A549 treated with AZD2906 at 1 μM for 4 hours (cell line): ENCODE measurements around the gene BTBD6. TPM values are rescaled to one million over a fixed set of nuclear protein-coding genes. Genes with fewer than 3 reads are reported as not detected.

Experiments
- total RNA-seq: library from RNA; stranded (reverse); fragments of 200-300 nt; extraction: Qiagen RNA extraction; gene quantifications from 5 replicates; pipeline ENCODE4 v1.2.3, GENCODE V29; 2022

Gene BTBD6
- 31.1 to 45.1 TPM (median 41.8 TPM) in 5 replicates for total RNA-seq

DNA sequence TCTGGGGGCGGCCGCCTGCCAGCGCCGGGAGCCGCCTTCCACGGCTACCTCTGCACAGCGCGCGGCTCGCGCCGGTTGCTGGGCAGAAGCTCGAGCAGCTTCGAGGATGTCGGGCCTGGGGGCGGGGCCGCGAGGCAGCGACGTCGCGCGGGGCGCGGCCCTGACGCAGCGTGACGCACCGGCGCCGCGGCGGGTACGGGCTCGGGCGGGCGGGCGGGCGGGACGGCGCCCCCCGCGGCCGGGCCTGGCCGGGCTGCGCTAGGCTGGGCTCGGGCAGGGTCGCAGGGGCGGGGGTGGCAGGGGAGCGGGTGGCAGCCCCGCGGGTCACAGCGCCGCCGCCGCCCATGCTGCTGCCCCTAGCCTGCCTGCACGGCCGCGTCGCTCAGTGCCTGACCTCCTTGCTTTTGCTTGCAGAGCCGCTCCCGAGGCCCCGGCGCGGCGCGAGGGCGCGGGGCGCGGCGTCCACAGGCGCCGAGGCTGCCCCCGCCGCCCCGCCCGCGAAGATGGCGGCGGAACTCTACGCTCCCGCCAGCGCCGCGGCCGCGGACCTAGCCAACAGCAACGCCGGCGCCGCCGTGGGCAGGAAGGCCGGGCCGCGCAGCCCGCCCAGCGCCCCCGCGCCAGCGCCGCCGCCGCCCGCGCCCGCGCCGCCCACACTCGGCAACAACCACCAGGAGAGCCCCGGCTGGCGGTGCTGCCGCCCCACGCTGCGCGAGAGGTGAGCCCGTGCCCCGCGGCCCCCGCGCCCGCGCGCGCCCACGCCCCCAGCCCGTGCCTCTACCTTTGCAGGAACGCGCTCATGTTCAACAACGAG is at the start of gene BTBD6:
TSS of gene BTBD6 (plus strand) at position 166 of the 814 bp plus-strand sequence. CDS start at position 345, 179 bp downstream.

Other genes with a start within 250 kb of the BTBD6 start
- gene CDCA4, start 227.4 kb upstream of the BTBD6 start, total RNA-seq: 43.4 to 49.6 TPM (median 45.2 TPM) in 5 replicates
- gene GPR132, start 183.1 kb upstream of the BTBD6 start, total RNA-seq: 0.40 to 0.68 TPM (median 0.55 TPM) in 5 replicates
- 16.3 to 28.4 TPM (median 23.6 TPM) in 5 replicates for gene JAG2, start 79.8 kb upstream of the BTBD6 start, total RNA-seq
- gene NUDT14, start 67.2 kb upstream of the BTBD6 start, total RNA-seq: 22.3 to 49.6 TPM (median 43.3 TPM) in 5 replicates
- gene BRF1, start 52.5 kb downstream of the BTBD6 start, total RNA-seq: 25.7 to 29.8 TPM (median 28.7 TPM) in 5 replicates
- 20.0 to 30.1 TPM (median 25.9 TPM) in 5 replicates for gene PACS2, start 66.2 kb downstream of the BTBD6 start, total RNA-seq
- 0.10 to 0.20 TPM (median 0.14 TPM) in 5 replicates for gene TEX22, start 150.0 kb downstream of the BTBD6 start, total RNA-seq
- gene MTA1, start 171.3 kb downstream of the BTBD6 start, total RNA-seq: 51.3 to 86.8 TPM (median 72.1 TPM) in 5 replicates
- 114 to 222 TPM (median 208 TPM) in 5 replicates for gene CRIP2, start 226.3 kb downstream of the BTBD6 start, total RNA-seq
- gene CRIP1, start 238.4 kb downstream of the BTBD6 start, total RNA-seq: 1,746 to 1,969 TPM (median 1,931 TPM) in 5 replicates
- gene TEDC1, start 242.7 kb downstream of the BTBD6 start, total RNA-seq: 30.6 to 49.9 TPM (median 48.4 TPM) in 5 replicates